ENCODE data around the gene PPARA. TPM values are rescaled to one million over a fixed set of nuclear protein-coding genes. Genes with fewer than 3 reads are reported as not detected.

The PPARA gene
- total and polyA plus RNA-seq, 12 donors: 15.5 to 89.5 (median 79.9) TPM

DNA sequence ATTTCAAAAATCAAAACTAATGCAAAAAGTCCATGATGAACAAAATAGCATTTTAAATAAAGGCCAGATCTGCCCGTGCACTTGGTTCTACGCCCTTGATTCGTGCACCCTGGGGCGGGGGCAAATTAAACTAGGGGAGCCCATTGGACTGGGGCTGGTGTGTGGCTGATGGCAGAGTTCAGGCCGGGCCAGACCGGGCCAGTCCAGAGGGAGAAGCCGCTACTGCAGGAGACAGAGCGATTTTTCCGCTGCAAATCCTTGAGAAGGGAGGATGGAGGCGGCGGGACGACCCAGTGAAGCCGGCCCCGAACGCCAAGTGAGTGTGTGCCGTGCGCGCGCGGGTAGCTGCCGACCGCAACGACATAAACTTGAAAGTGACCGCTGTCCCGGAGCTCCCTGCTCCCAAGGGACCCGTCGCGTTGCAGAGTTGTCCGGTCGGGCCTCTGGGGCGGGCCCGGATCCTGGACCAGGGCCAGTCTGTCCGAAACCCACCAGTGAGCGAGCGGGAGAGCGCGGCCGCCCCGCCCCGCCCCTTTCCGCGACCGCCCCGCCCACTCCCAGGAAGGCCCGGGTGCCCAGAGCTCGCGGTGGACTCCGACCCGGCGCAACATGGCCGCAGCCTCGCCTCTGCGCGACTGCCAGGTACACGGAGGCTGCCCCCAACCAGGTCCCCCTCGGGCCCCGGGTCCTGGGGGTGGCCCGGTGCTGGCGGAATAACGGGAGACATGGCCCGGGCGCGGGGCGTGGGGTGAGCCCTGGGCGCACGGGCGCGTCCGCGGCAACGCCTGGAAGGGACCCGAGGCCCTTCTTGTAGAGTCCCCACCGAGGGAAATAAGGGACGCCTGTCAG is 117.3 kb downstream of the PPARA start, which contains the start of gene TTC38:
Gene TTC38, plus strand, starts transcription at position 578 of the 849 bp plus-strand sequence. Its CDS starts 32 bp downstream, at position 610.
- H3K4me3 ChIP-seq: peak within 1 kb of the TSS; percentile 30 to 95 (median 82)
- TF ChIP-seq, protein P1, sequence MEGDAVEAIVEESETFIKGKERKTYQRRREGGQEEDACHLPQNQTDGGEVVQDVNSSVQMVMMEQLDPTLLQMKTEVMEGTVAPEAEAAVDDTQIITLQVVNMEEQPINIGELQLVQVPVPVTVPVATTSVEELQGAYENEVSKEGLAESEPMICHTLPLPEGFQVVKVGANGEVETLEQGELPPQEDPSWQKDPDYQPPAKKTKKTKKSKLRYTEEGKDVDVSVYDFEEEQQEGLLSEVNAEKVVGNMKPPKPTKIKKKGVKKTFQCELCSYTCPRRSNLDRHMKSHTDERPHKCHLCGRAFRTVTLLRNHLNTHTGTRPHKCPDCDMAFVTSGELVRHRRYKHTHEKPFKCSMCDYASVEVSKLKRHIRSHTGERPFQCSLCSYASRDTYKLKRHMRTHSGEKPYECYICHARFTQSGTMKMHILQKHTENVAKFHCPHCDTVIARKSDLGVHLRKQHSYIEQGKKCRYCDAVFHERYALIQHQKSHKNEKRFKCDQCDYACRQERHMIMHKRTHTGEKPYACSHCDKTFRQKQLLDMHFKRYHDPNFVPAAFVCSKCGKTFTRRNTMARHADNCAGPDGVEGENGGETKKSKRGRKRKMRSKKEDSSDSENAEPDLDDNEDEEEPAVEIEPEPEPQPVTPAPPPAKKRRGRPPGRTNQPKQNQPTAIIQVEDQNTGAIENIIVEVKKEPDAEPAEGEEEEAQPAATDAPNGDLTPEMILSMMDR (IDR thresholded peaks at IDR 0.05): no peak
- H3K9me3 ChIP-seq: peaks cover 0 to 6% (median 0%) of the 10 kb centered on the region in 11 donors
- H3K27ac ChIP-seq: peak within 1 kb of the TSS; percentile 72 to 95 (median 88)
- peaks cover 0 to 34% (median 4%) of the 10 kb centered on the region in 9 donors for H3K36me3 ChIP-seq
- H3K27me3 ChIP-seq: no peaks in the 10 kb centered on the region
- WGBS, 2 donors: 1% methylated on average over 72 to 73 of the region's 74 CpGs
- ATAC-seq (peak; percentile 97 to 99 (median 98)), DNase-seq (peak; percentile 96)
- intact Hi-C loops (cut with DNase I): loop anchor here in 2 of 10 donors (2.0 to 5.0 kb wide), 2 partner anchors 17 to 35 kb away; partner anchors contain the start of gene CDPF1 (in 1 of the 2)
- H3K4me1 ChIP-seq: peaks cover 0 to 39% (median 29%) of the 10 kb centered on the region in 9 donors

DNA sequence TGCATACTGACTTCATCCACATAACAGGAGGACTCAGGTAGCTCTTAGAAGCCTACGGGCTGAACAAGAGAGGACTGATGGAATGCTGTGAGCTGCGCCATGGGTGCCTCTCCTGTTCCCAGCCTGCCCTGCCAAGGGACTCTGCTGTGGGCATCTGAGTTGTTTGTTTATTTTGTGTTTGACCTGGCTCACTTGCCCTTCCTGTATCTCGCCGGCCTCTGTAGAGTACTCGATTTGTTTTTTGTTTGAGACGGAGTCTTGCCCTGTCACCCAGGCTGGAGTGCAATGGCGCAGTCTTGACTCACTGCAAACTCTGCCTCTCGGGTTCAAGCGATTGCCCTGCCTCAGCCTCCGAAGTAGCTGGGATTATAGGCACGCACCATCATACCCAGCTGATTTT is 119.2 kb downstream of the PPARA start:
- Histone ChIP-seq H3K27me3 (no peaks in the 10 kb centered on the region), H3K27ac (peak overlapping the region in 7 of 10 donors; percentile 1 to 92 (median 38)), H3K36me3 (peaks cover 0 to 53% (median 9%) of the 10 kb centered on the region in 9 donors), H3K4me3 (no peak overlapping the region), H3K9me3 (peaks cover 0 to 6% (median 0%) of the 10 kb centered on the region in 11 donors), H3K4me1 (peaks cover 0 to 40% (median 30%) of the 10 kb centered on the region in 9 donors)
- no peak for DNase-seq
- intact Hi-C loops (cut with DNase I): loop anchor here in 1 of 10 donors (5.0 kb wide), 1 partner anchor 33 kb away; no protein-coding TSS in a partner anchor
- TF ChIP-seq, protein P1 (IDR thresholded peaks at IDR 0.05): no peak
- WGBS, 2 donors: 73% methylated on average over 11 of the region's 11 CpGs
- no peak for ATAC-seq

DNA sequence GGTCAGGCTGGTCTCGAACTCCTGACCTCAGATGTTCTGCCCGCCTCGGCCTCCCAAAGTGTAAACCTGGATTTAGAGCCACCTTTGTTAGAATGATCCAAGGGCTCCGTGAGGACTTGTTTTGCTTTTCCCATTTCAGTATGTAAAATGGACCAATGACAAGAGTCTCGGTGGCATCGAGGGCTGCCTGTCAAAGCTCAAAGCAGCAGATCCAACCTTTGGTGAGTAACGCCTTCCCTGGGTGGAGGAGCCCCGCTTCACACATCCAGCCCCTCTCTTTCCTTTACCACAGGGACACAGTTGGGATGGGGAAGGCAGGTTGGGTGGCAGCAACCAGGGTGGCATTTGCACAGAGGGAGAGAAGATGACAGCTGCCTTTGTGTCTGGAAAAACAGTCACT is 121.9 kb downstream of the PPARA start:
- TF ChIP-seq, protein P1 (IDR thresholded peaks at IDR 0.05): no peak
- ATAC-seq (no peak), DNase-seq (no peak)
- Histone ChIP-seq H3K4me3 (no peak overlapping the region), H3K27ac (no peak overlapping the region), H3K9me3 (no peaks in the 10 kb centered on the region), H3K27me3 (no peaks in the 10 kb centered on the region), H3K4me1 (peaks cover 0 to 31% (median 22%) of the 10 kb centered on the region in 9 donors), H3K36me3 (peaks cover 0 to 78% (median 24%) of the 10 kb centered on the region in 9 donors)
- WGBS, 2 donors: 96 to 98% methylated on average over 8 of the region's 8 CpGs
- intact Hi-C loops (cut with DNase I): no loop called here

DNA sequence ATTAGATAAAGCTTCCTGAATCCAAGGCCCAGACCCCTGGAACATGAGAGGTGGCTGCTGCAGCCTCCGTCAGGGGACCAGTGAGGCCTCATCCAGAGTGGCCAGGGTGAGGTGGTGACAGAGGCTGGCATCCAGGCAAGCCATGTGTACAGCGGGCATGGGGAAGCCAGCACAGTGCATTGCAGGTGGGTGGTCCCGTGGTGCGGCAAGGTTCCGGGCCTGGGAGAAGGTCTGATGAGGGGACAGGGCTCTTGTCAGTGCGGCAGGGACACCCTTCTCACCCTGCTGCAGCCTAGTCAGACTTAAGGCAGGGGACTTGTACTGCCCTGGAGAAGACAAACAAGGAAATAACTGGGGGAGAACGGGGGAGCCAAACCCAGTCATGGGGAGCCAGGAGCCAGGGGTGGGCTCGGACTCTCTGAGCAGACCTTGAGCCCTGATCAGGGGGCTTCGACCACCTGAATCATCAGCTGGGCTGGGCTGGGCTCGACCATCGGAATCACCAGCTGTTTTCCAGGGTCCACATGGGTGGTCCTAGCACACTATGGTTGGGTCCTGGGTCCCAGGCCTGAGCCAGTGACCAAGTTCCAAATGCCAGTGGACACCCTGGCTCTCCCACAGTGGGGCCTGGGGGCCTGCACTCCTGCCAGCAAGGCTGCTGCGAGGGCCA is 122.6 kb downstream of the PPARA start:
- intact Hi-C loops (cut with DNase I): no loop called here
- no peak overlapping the region for H3K4me3 ChIP-seq
- DNase-seq (no peak), ATAC-seq (no peak)
- H3K27ac ChIP-seq: no peak overlapping the region
- WGBS, 2 donors: 92 to 96% methylated on average over 12 of the region's 12 CpGs
- H3K27me3 ChIP-seq: no peaks in the 10 kb centered on the region
- no peaks in the 10 kb centered on the region for H3K9me3 ChIP-seq
- TF ChIP-seq, protein P1 (IDR thresholded peaks at IDR 0.05): no peak
- H3K4me1 ChIP-seq: peaks cover 0 to 28% (median 20%) of the 10 kb centered on the region in 9 donors
- H3K36me3 ChIP-seq: peaks cover 0 to 85% (median 25%) of the 10 kb centered on the region in 9 donors

Measured in heart right ventricle (tissue), 16 donors.